Measurements from ENCODE around the gene TMEM239. TPM values are rescaled to one million over a fixed set of nuclear protein-coding genes. Genes with fewer than 3 reads are reported as not detected.
"Not testable (repeated sequence)": the region's sequence is repeated elsewhere in the genome, so short reads cannot be mapped to it uniquely, and the experiment has no call there.

Gene TMEM239
- not detected in 3 replicates for total RNA-seq
- long read RNA-seq: 0 reads

DNA sequence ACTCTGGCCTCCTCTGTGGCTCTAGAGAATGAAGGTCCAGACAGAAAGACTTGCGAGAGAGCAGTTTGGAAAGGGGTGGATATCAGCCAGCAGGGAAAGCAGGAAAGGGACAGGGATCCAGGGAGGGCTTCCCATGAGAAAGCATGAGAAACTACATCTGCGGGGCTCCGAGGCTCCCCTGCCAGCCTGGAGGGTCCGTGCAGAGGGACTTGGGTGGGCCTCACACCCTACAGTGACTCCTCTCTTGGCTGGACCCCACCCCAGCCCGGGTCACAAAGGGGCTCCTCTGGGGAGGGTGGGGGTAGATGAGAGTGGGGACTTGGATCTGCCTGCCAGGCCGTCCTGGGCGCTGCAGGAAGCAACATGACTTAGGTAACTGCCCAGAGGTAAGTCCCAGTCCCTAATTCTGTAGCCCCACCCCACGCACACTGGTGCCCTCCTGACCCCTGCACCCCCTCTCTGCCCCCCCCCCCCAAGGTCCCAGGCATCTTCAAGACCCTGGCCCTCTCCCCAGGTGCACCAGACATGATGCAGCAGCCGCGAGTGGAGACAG is at the start of gene TMEM239:
Gene TMEM239 (plus strand): TSS at position 335 of the 553 bp plus-strand sequence. CDS start 191 bp downstream, at position 526.
- H3K4me3 Mint-ChIP-seq (ENCODE audit: unreplicated experiment): no peak within 1 kb of the TSS
- H3K4me1 Mint-ChIP-seq (ENCODE audit: low read depth): peaks cover 35% of the 10 kb centered on the region
- TF ChIP-seq, protein P1, sequence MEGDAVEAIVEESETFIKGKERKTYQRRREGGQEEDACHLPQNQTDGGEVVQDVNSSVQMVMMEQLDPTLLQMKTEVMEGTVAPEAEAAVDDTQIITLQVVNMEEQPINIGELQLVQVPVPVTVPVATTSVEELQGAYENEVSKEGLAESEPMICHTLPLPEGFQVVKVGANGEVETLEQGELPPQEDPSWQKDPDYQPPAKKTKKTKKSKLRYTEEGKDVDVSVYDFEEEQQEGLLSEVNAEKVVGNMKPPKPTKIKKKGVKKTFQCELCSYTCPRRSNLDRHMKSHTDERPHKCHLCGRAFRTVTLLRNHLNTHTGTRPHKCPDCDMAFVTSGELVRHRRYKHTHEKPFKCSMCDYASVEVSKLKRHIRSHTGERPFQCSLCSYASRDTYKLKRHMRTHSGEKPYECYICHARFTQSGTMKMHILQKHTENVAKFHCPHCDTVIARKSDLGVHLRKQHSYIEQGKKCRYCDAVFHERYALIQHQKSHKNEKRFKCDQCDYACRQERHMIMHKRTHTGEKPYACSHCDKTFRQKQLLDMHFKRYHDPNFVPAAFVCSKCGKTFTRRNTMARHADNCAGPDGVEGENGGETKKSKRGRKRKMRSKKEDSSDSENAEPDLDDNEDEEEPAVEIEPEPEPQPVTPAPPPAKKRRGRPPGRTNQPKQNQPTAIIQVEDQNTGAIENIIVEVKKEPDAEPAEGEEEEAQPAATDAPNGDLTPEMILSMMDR (IDR thresholded peaks at IDR 0.05): no peak
- peaks cover 15% of the 10 kb centered on the region for H3K9me3 Mint-ChIP-seq (ENCODE audit: low read depth)
- H3K27me3 Mint-ChIP-seq (ENCODE audit: low read depth): no peaks in the 10 kb centered on the region
- DNase-seq (ENCODE audit: low spot score): no peak
- peak within 1 kb of the TSS; percentile 77 for H3K27ac Mint-ChIP-seq (ENCODE audit: unreplicated experiment)
- peaks cover 9% of the 10 kb centered on the region for H3K36me3 Mint-ChIP-seq (ENCODE audit: low read depth)

DNA sequence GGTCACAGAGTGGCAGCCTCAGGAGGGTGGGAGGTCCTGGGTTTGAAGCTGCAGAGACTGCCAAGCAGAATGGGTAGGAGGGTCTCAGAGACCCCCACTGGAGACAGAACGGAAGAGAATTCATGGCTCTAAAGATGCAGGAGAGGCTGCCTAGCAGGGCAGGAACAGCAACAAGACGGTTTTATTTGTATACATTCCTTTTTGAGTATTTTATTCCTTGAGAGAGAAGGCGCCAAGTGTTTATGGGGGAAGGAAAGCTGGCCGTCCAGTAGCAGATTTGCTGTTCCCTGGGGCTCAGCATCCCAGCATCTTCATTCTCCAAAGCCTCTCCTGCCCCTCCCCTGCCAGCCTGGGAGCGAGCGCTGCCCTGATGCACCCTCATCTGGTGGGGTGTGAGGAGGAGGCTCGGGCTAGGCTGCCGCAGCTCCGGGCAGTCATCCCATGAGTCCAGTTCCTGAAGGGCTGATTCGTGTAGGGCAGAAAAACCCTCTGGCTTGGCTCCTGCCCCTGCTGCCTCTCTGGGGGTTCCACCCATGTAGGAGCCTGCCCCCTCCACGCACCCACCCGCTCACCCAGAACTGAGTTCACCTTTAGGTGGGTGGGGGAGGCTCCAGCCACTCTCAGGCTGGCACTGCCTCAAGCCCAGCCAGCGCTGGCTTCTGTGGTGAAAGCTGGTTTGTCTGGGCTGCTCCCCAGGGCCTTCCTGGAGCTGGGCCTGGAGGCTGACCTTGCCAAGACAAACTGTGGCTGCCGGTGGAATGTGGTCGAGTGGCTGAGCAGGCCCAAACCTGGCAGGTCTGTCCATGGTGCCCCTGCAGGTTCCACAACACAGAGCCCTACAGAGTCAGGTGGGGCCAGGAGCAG is 48.2 kb upstream of the TMEM239 start:
- Mint-ChIP-seq H3K36me3 (ENCODE audit: low read depth) (no peaks in the 10 kb centered on the region), H3K27ac (ENCODE audit: unreplicated experiment) (no peak overlapping the region), H3K9me3 (ENCODE audit: low read depth) (no peaks in the 10 kb centered on the region), H3K4me1 (ENCODE audit: low read depth) (peaks cover 14% of the 10 kb centered on the region), H3K27me3 (ENCODE audit: low read depth) (peaks cover 24% of the 10 kb centered on the region), H3K4me3 (ENCODE audit: unreplicated experiment) (no peak overlapping the region)
- TF ChIP-seq, protein P1 (IDR thresholded peaks at IDR 0.05): no peak
- no peak for DNase-seq (ENCODE audit: low spot score)

DNA sequence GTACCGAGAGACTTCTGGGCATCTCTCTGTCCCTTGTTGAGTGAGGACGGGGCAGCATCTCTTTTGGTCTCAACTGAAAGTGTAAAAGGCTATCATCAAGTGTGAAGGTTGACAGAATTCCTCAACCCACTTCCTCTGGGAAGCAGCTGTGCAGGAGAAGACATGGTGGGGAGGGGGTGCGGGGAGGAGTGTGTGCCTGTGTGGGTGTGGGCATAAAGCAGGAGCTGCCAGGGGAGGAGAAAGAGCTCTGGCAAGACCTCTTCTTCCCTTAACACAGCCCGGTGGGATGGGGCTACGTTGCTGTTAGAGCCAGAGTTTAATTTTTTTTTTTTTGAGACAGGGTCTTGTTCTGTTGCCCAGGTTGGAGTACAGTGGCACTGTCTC is 47.5 kb upstream of the TMEM239 start:
- Mint-ChIP-seq H3K27me3 (ENCODE audit: low read depth) (peaks cover 18% of the 10 kb centered on the region), H3K4me1 (ENCODE audit: low read depth) (peaks cover 14% of the 10 kb centered on the region), H3K36me3 (ENCODE audit: low read depth) (no peaks in the 10 kb centered on the region), H3K9me3 (ENCODE audit: low read depth) (no peaks in the 10 kb centered on the region), H3K4me3 (ENCODE audit: unreplicated experiment) (no peak overlapping the region), H3K27ac (ENCODE audit: unreplicated experiment) (no peak overlapping the region)
- TF ChIP-seq, protein P1 (IDR thresholded peaks at IDR 0.05): no peak
- DNase-seq (ENCODE audit: low spot score): no peak

DNA sequence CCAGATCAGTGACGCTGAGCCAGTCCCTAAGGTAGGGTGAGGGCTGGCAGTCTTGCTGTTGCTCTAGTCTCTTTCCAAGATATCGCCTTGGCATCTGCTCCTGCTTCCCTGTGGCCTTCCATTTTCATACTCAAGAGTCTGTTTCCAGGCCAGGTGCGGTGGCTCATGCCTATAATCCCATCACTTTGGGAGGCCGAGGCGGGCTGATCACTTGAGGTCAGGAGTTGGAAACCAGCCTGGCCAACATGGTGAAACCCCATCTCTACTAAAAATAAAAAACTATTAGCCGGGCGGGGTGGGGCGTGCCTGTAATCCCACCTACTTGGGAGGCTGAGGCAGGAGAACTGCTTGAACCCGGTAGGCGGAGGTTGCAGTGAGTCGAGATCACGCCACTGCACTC is 46.1 kb upstream of the TMEM239 start:
- not testable (repeated sequence) for H3K36me3 Mint-ChIP-seq (ENCODE audit: low read depth); H3K4me3 Mint-ChIP-seq (ENCODE audit: unreplicated experiment); H3K27ac Mint-ChIP-seq (ENCODE audit: unreplicated experiment); H3K9me3 Mint-ChIP-seq (ENCODE audit: low read depth)
- Mint-ChIP-seq H3K27me3 (ENCODE audit: low read depth) (peaks cover 15% of the 10 kb centered on the region), H3K4me1 (ENCODE audit: low read depth) (peaks cover 14% of the 10 kb centered on the region)
- DNase-seq (ENCODE audit: low spot score): peak; percentile 41

DNA sequence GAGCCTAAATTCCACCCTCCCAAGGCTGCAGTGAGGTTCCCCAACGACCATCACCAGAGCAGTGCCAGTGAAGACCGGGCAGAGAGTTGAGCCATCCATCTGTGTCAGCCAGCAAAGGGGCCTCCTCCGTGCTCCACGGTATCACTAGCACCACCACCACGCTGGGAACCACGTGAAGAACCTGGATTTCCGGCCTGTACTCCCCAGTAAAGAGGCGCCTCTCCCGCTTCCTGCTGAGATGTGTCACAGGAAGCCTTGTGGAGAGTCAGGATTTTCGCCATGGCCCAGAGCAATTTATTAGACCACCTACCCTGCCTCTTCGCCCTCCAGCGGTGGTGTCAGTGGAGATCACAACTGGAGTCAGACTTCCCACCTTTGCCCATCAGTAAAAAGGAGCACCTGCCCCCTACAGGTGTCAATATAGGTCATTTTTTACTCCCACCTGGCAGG is 44.5 kb upstream of the TMEM239 start:
- Mint-ChIP-seq H3K27ac (ENCODE audit: unreplicated experiment) (no peak overlapping the region), H3K4me1 (ENCODE audit: low read depth) (peaks cover 14% of the 10 kb centered on the region), H3K27me3 (ENCODE audit: low read depth) (peaks cover 19% of the 10 kb centered on the region), H3K9me3 (ENCODE audit: low read depth) (no peaks in the 10 kb centered on the region), H3K36me3 (ENCODE audit: low read depth) (no peaks in the 10 kb centered on the region), H3K4me3 (ENCODE audit: unreplicated experiment) (no peak overlapping the region)
- TF ChIP-seq, protein P1 (IDR thresholded peaks at IDR 0.05): no peak
- peak; percentile 55 for DNase-seq (ENCODE audit: low spot score)
